GM19193 (cell line): ENCODE measurements around the gene NFIA.

Experiments
- POLR2A ChIP-seq: IDR thresholded peaks from 4 replicates; pipeline ENCODE4 v1.6.1; 2011; ENCODE audit not compliant: insufficient read depth, insufficient read length; ENCODE audit errors: extremely low read depth

The NFIA gene

DNA sequence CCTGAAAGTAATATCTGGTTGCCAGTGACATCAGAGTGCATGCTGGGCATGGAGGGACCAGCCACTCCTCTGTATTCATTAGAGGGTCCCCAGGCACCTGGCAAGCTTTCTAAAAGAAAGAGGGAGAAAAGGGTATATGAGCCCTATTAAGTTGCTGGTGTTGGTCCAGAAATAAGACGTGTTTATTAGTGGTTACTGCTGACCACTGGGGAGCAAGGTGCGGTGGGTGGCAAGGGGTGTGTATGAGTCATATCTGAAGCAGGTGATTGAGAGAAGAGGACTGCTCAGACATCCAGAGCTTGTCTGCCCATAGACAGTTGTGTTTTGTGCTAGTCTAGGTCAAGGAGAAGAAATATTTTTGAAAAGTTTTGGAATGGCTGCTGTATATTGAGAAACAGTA is 344.5 kb downstream of the NFIA start:
- TF ChIP-seq POLR2A: no peak

DNA sequence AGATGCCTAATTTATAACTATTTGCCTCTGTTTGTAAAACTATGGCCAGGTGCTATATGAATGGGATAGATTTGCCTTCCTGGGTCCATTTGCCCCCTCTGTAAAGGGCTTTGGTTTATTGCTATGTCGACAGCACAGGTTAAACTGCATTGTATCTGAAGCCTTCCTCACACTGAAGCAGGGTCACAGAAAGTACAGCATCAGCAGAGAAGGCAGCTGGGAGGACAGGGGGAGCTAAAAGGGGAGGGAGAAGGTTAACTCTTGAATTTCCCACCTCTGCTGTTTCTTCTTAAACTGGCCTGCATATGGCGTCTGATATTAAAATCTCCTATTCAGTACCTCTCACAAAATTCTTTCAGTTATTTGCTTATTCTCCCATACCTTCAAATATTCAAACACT is 345.1 kb downstream of the NFIA start:
- no peak for TF ChIP-seq POLR2A

DNA sequence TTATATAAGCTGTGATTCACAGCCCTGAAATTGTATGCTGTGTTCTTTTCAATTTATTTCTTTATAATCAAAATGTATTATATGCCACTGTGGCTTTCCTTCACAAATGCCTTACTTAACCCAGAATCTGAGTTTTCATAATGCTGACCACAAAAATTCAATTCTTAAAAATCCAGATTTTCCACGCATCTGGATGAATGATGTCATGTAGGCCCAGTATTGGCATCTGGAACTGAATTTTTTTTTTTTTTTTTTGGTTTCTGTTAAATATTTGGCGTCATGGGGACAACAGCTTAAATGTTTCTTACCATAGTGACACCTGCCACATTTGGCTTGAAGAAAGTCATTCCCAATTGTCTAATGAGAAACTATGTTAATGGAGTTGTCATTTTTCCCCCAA is 345.8 kb downstream of the NFIA start:
- no peak for TF ChIP-seq POLR2A

DNA sequence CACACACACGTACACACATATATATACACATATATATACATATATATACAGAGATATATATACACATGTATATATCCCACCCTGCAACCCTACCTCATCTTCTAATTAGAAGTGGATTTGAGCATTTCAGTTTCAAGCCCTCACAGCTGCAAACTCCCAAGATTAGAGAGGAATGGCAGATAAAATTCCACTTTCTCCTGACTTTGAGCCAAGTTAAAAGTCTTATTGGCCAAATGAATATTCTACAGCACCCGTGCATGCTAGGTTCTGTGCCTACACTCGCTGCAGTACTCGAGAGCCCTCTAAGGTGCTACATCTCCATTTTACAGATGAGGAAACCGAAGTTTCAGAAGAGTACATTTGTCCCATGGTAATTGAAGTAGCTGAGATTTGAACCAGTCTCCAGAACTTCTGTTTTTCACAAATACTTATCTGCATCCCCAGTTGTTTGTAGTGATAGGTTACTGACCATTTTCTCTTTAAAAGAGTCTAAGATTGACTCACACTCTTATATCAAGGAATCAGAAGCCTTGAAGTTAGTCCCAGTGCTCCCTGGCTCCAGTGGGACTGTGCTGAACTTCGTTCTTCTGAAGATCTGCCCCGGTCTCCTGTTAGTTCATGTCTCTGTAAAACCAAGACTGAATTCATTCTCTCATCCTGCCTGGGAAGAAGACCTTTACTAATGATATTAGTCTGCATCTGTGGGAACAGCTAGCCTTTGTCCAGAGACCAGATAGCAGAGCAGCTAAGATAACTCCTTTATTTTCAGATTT is 350.4 kb downstream of the NFIA start:
- TF ChIP-seq POLR2A: no peak

DNA sequence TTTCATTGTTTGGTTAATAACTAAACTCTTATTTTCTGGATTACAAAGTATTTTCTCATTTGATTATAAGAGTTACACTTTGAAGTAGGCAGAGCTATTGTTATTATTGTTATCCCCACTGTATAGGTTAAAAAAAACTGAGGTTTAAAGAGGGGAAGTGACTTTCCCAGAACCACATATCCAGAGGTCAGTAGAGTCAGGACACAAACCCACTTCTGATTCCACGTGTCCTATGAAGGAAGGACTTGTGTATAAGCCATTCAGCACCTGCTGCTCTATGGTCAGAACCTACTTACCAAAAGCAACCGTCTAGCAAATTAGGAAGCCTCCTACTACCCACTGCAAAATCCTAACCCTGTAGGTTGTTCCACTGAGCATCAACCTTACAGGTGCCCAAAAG is 351.3 kb downstream of the NFIA start:
- TF ChIP-seq POLR2A: no peak

DNA sequence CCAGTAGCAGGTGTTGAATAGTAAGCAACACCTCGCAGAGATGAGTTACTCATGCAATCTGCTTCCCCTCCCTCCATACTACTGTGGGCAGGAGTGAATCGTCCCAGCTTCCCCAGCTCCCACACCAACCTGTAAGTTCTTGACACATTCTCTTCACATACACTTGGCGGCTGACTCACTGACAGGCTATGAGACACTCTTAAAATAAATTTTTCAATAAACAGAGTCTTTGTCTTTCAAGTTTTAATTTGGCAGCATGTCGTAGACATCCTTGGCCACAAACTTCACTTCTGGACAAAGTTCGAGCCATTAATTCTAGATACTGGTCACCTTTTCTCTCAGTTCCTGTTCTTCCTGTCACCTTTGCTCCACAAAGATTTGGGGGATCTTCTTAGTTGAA is 351.9 kb downstream of the NFIA start:
- TF ChIP-seq POLR2A: no peak

DNA sequence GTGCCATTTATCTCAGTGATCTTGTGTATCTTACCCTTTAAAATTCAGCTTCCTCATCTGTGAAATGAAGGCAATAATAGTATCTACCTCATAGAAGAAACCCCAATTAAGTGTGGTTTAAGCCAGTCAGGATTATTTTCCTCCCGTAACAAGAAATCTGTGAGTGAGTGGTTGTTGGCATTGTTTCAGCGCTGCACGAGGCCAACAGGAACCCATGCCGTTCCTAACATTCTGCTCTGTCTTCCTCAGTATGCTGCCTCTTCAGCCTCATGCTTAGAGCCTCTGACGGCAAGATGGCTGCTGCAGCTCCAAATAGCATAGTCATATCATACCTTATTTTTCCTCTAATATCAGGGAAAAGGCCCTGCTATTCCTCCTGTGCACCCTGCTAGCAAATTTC is 352.9 kb downstream of the NFIA start:
- no peak for TF ChIP-seq POLR2A

DNA sequence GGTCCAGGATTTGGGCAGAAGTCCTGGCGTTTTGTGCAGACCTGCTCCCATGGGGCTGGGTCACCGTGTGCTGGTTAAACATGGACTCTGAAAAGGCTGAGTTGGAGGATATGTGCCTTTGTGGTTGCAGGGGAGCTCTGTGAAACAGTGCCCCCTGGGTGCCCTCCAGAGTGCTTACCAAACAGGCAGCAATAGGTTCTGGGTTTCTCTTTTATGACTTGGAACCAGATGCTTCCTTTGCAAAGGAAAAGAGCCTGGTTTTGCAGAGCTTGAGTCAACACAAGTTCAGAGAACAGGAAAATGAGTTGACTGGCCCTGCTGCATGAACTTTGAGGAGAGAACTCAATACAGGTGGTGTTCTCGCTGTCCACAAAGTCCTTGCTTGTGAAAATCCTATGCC is 353.7 kb downstream of the NFIA start:
- no peak for TF ChIP-seq POLR2A

DNA sequence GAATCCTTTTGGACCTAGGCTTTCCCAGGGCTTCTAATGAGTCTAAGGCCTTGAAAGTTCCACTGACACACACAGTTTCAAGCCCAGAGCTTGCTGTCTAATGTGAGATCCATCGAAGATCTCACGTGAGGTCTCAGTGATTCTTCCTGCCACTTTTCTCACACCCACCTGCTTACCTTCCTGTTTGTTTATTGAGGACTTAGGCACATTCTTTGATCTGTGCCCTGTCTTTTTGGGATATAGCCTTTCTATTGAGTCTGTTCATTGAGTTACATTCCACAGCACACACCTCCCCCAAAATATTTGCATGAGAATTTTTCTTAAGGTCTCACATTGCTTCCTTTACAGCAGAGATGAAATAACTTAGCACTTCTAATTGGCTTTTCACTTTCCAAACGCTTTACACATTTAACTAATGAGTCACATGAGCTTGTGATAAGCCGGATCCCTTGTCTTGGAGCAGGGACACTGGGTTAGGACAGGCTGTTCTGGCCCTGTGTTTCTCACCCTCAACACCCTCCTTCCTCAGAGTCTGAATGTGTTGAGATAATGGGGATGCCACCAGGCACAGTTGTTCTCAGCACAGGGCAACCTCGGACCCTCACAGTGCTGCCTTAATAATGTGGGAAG is 354.2 kb downstream of the NFIA start:
- TF ChIP-seq POLR2A: no peak

DNA sequence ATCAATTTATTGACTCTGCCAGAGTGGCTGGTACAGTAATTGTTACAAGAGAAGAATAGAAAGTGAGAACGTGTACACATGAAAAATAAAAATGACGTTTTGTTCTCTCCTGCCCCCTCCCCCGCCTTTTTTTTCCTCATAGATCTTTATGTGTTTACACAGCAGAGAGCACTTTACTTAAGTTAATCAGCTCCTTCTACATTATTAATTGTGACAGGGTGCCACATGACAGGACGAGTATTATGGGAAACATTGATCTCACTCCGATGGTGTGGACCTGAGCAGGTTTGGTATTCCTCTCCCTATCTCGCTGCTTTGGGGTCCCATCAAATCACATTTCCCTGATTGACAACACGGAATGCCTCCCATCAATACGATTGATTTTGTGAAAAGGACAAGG is 356.9 kb downstream of the NFIA start:
- no peak for TF ChIP-seq POLR2A

DNA sequence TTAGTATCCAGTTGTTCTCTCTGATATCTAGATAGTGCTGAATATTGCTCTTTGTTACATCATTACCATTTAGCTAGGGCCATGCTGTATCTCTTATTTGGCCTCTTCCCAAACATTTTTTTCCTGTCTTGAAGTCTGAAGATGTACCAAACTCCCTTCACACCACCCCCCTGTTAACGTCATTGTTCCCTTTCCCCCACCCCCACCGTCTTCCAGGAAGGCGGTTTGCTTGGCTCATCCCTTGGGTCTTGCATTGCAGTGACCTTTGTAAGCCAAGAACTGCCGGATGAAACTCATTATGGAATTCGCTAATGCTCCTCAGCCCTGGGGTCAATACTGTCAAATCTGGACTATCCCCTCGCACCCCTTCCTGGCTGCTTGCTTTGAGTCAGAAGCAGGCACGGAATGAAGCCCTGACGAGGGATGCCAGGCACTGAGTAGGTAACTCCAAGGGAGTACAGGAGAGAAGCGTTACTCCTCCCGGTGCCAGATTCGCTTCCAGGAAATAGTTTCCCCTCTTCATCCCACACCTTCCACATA is 359.4 kb downstream of the NFIA start:
- no peak for TF ChIP-seq POLR2A

DNA sequence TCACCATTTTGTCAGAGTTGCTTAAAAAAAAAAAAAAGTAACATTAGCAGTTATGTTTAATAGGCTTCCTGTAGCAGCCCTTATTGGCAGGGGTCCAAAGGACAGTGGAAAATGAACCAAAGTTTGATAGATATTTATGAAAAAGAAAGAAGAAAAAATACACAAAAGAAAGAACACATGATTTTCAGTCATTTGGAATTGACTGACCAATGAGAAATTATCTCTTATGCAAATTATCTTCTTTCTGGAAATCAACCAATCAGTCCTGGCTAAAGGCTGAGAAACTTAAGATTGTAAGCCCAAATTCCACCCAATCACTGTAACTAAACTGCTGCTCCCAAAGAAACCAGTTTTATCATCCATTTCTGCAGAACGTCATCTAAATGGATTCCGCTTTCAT is 360.2 kb downstream of the NFIA start:
- TF ChIP-seq POLR2A: no peak

DNA sequence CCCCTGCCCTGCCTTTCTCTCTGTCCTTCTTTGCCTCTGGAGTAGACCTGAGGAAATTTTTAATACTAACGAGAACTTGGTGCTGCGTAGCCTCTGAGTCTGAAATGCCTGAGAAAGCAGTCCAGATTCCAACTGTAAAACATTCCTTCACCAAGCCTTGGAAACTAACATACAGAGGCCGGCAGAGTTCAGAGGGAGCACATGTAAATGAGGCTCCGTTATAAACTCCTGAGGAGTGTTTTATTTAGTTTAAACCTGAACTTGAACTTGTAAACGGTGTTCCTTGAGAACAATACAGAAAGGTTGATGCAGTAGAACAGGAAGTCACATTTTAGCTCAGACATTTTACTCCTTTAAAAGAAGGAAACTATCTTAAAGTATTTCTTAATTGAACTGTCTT is 361.9 kb downstream of the NFIA start:
- no peak for TF ChIP-seq POLR2A

DNA sequence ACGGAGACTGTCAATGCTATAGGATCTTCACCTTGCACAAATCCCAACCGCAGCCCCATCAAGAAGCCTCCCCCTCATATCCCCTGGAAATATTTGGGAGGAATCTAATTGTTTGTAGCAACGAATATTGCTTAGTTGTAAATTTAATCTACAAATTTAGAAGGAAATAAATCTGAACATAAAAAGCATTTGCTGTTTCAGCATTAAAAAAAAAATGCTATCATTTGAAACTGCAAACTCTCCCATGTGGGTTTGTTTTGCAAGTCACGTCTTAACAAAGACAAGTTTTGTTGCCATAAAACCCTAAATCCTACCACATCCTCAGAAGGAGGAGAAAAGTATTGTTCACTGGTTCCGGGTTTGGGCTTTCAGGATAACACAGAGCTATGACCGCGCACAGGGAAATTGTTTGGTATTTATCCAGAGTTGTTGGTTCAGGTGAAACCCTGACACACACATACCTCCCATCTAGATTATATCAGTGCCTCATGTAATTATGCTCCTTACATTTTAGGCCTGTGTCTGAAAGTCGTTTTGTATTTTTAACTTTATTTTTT is 363.0 kb downstream of the NFIA start:
- TF ChIP-seq POLR2A: no peak

DNA sequence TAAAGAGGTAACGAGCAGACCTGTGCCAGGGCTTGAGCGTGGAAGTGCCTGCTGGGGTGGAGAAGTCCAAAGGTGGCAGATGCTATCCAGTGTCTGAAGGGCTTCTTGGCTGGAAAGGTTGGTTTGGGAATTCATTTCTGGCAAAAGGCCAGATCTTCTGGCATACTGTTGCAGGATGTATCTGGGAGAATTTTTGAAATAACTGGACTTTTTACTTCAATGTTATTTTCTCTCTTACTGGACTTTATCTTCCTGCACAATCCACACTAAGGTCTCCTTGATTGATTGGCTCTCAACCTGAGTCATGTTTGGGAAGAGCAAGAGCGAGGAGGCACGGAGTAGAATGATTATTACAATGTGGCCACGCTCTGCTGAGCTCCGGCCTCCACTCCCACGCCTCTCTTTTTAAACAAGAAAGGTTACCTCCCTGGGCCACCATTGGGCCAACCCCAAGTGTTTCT is 364.2 kb downstream of the NFIA start:
- no peak for TF ChIP-seq POLR2A
